ENCODE data around the gene ATP11A.

The ATP11A gene

GRCh38 chr13:112648101-112648500 lies 41.7 kb upstream of the ATP11A start:
- DNase-seq (ENCODE audit: low read depth) = no peak
- no peak overlapping the region for H3K4me3 ChIP-seq (ENCODE audit: low read depth, low read length)
- TF ChIP-seq, protein P1, sequence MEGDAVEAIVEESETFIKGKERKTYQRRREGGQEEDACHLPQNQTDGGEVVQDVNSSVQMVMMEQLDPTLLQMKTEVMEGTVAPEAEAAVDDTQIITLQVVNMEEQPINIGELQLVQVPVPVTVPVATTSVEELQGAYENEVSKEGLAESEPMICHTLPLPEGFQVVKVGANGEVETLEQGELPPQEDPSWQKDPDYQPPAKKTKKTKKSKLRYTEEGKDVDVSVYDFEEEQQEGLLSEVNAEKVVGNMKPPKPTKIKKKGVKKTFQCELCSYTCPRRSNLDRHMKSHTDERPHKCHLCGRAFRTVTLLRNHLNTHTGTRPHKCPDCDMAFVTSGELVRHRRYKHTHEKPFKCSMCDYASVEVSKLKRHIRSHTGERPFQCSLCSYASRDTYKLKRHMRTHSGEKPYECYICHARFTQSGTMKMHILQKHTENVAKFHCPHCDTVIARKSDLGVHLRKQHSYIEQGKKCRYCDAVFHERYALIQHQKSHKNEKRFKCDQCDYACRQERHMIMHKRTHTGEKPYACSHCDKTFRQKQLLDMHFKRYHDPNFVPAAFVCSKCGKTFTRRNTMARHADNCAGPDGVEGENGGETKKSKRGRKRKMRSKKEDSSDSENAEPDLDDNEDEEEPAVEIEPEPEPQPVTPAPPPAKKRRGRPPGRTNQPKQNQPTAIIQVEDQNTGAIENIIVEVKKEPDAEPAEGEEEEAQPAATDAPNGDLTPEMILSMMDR (IDR thresholded peaks at IDR 0.05; ENCODE audit: low read depth, low read length, missing control alignments) = no peak

GRCh38 chr13:112648966-112649690 lies 40.7 kb upstream of the ATP11A start:
- no peak overlapping the region for H3K4me3 ChIP-seq (ENCODE audit: low read depth, low read length)
- TF ChIP-seq, protein P1 (IDR thresholded peaks at IDR 0.05; ENCODE audit: low read depth, low read length, missing control alignments) = no peak
- DNase-seq (ENCODE audit: low read depth) = no peak

DNA sequence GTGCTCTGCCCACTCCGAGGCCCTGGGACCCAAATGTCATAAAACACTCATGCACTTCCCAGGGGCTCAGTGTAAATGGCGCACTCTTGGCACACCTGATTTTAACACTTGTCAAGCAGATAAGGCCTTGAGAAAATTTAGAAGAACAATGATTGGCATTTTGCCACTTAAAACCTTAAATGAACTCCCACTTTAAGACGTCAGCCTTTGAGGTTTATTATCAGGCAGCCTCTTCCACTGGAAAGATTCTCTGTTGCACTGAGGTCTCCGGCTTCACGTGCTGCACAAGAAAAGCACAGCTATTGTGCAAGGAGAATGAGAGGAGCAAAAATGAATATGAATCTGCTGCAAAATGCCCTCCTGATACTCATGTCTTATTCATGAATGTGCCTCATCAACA lies 38.5 kb upstream of the ATP11A start:
- no peak for DNase-seq (ENCODE audit: low read depth)
- TF ChIP-seq, protein P1 (IDR thresholded peaks at IDR 0.05; ENCODE audit: low read depth, low read length, missing control alignments) = no peak
- H3K4me3 ChIP-seq (ENCODE audit: low read depth, low read length) = no peak overlapping the region

- no peak for DNase-seq (ENCODE audit: low read depth)
- TF ChIP-seq, protein P1 (IDR thresholded peaks at IDR 0.05; ENCODE audit: low read depth, low read length, missing control alignments) = no peak
- no peak overlapping the region for H3K4me3 ChIP-seq (ENCODE audit: low read depth, low read length)
Measured at GRCh38 chr13:112651750-112652511, 37.9 kb upstream of the ATP11A start.

DNA sequence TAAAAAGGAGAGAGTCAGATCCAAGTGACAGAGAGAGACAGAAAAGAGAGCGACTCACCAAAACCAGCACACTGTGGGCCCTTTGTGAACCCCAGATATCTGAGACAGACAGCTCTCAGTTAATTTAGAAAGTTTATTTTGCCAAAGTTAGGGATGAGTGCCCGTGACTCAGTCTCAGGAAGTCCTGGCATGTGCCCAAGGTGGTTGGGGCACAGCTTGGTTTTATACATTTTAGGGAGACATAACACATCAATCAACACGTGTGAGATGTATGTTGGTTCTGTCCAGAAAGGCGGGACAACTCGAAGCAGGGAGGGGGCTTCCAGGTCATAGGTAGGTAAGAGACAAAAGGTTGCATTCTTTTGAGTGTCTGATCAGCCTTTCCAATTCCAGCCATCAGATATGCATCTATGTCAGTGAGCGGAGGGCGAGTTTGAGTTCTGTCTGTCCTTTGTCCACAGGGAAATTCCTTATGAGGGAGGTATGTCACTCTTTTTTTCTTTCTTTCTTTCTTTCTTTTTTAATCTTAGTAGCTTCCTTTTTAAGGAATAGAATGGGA lies 37.2 kb upstream of the ATP11A start:
- TF ChIP-seq, protein P1 (IDR thresholded peaks at IDR 0.05; ENCODE audit: low read depth, low read length, missing control alignments) = no peak
- H3K4me3 ChIP-seq (ENCODE audit: low read depth, low read length) = no peak overlapping the region
- DNase-seq (ENCODE audit: low read depth) = no peak

GRCh38 chr13:112653071-112653470 lies 36.8 kb upstream of the ATP11A start:
- H3K4me3 ChIP-seq (ENCODE audit: low read depth, low read length) = no peak overlapping the region
- TF ChIP-seq, protein P1 (IDR thresholded peaks at IDR 0.05; ENCODE audit: low read depth, low read length, missing control alignments) = no peak
- no peak for DNase-seq (ENCODE audit: low read depth)
